Measurements from ENCODE around the gene KRTAP21-1.
"Not testable (repeated sequence)": the region's sequence is repeated elsewhere in the genome, so short reads cannot be mapped to it uniquely, and the experiment has no call there.

Gene KRTAP21-1

DNA sequence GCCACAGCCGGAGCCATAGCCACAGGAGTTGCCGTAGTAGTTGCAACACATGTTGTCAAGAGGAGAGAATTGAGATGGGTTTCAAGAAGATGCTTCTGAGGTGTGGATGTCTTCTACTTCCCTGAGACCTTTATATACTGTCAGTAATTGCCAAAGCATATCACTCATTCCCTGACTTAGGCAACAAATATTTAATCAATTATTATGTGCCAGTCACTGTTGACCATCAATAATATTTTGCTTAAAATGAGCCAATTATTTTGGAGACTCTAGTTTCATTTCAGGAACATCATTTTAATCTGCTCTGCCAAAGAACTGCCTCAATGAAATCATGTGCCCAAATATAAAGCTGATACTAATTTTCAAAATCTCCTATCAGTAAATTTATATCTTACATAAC is at the start of gene KRTAP21-1:
Gene KRTAP21-1, minus strand, starts transcription at position 101 of the 400 bp plus-strand sequence. Its CDS starts 50 bp downstream, at position 51.
- not testable (repeated sequence) for H3K27ac ChIP-seq, H3K4me3 ChIP-seq

GRCh38 chr21:30800605-30801004 is 45.4 kb upstream of the KRTAP21-1 start:
- H3K27ac ChIP-seq: no peak overlapping the region
- H3K4me3 ChIP-seq: no peak overlapping the region

DNA sequence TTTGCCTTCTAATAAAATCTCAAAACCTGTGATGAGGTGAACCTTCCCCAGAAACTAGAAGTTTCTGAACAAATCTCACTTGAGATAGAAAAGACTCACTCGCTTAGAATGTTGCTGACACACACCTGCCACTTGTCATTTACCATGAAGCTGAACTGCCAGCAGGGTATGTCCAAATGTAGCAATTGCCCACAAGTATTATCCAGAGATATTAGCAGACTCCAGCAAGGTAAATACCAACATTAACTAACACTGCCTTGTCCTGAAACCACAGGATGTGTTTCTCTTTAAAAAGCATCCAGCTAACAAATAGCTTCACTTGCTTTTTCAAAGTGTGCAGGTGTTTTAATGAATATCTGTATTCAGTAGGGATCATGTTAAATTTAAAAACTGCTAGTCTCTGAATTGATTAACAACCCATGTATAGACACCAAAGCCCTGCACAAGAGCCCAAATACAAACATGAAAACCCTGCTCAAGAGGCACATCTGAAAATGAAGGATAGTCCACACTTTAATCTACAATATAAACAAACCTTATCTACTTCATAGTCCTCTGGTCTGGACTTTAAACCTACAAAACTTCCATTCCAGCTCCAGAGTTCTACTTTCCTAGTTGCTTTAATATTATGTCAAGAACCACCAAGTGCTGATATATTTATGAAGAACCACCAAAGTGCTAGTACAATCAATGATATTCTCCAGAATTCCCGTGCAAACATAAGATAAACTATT is 38.5 kb upstream of the KRTAP21-1 start:
- Histone ChIP-seq H3K4me3 (no peak overlapping the region), H3K27ac (no peak overlapping the region)

- no peak overlapping the region for H3K4me3 ChIP-seq
- no peak overlapping the region for H3K27ac ChIP-seq
Measured at GRCh38 chr21:30779249-30779648, 24.0 kb upstream of the KRTAP21-1 start.

DNA sequence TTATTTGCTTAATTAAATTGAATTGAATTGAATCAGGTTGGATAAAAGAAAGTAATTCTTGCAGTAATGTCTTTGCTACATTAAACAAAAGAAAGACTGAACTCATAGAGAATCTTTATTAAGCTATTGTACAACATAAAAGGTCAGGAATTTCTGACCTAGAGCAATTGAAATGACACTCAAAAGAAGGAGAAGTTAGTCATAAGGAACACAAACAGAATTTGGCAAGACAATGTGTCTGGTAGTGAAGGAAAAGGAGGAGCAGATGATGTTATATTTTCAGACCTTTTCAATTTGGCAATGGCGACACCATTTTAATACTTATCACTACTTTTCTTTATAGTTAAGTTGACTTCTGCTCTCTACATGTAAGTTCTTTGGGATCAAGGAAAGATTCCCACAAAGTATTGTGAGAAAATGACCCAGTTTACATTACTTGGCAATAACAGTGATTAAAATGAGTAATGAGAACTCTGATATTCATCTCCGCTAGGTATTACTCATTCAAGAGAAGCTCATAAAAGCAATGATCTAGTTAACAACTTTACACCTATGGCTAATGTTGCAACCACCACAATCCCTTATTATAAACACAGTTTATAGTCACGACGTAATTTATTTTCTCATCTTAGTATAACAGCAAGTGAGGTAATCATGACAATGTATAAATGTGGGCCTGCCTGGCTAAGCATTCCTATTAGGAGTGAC is 14.7 kb upstream of the KRTAP21-1 start:
- no peak overlapping the region for H3K4me3 ChIP-seq
- no peak overlapping the region for H3K27ac ChIP-seq

- no peak overlapping the region for H3K27ac ChIP-seq
- no peak overlapping the region for H3K4me3 ChIP-seq
Measured at GRCh38 chr21:30760776-30761175, 5.5 kb upstream of the KRTAP21-1 start.

GRCh38 chr21:30758306-30758705 is 3.1 kb upstream of the KRTAP21-1 start:
- Histone ChIP-seq H3K4me3 (no peak overlapping the region), H3K27ac (no peak overlapping the region)

GRCh38 chr21:30747159-30747558 is 8.1 kb downstream of the KRTAP21-1 start, which contains the start of gene KRTAP21-2:
Gene KRTAP21-2 (minus strand): TSS chr21:30747259. CDS start chr21:30747202, 57 bp downstream.
- no peak within 1 kb of the TSS for H3K27ac ChIP-seq
- H3K4me3 ChIP-seq: no peak within 1 kb of the TSS

- Histone ChIP-seq H3K27ac (no peak overlapping the region), H3K4me3 (no peak overlapping the region)
Measured at GRCh38 chr21:30740462-30740861, 14.8 kb downstream of the KRTAP21-1 start.

- Histone ChIP-seq H3K27ac (no peak overlapping the region), H3K4me3 (no peak overlapping the region)
Measured at GRCh38 chr21:30733026-30733425, 22.2 kb downstream of the KRTAP21-1 start.

DNA sequence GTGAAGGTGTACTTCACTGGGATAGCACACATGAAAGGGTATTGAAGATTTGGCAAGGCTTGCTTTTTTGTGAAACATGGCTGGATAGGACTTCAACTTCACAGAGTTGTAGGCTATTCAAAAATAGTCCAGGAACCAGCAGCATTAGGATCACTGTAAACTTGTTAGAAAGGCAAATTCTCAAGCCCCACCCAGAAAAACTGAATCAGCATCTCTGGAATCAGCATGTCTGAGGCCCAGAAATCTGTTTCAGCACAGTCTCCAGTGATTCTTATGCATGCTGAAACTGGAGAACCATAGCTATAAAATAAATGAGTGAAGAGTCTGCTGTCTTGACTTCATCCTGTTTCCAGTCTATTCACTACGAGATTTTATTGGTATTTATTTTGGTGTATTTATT is 28.5 kb downstream of the KRTAP21-1 start:
- H3K27ac ChIP-seq: no peak overlapping the region
- H3K4me3 ChIP-seq: no peak overlapping the region

DNA sequence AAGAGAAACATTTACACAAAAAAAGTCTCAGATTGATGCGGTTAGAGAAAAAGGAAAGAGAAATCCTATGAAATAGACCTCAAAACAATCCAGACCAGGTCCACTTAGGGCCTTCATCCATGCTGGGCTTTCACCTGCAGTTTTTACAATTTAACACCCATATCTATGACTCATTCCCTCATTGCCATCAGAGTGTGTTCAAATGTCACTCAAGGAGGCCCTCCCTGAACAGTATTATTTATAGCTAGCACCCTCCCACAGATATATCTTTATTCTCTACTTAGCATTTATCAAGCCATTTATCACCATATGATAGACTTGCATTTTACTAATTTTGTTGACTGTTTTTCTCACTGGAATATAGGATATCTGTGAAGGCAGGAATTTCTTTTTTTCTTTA is 35.8 kb downstream of the KRTAP21-1 start:
- no peak overlapping the region for H3K4me3 ChIP-seq
- no peak overlapping the region for H3K27ac ChIP-seq

GRCh38 chr21:30718239-30718909 is 36.9 kb downstream of the KRTAP21-1 start, which contains the start of gene KRTAP21-3:
Gene KRTAP21-3 (minus strand): TSS chr21:30718777. CDS start chr21:30718759, 18 bp downstream.
- Histone ChIP-seq H3K27ac (no peak within 1 kb of the TSS), H3K4me3 (no peak within 1 kb of the TSS)

DNA sequence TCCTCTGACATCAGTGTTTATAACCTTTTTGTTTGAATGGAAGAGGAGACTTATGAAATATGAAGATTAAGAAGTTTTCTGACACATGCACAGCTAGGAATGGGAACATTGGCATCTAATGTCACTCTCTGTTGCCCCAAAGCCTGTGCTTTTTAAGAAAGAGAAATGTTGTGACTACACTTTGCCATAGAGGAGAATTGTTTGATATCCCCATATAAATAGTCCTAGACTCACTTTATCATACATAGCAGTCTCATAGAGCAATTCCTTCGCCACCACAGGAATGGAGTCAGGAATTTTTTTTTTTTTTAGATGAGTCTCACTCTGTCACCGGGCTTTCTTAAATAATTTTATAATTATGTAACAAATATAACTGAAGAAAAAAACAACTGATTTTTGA is 38.1 kb downstream of the KRTAP21-1 start:
- H3K4me3 ChIP-seq: no peak overlapping the region
- H3K27ac ChIP-seq: no peak overlapping the region

DNA sequence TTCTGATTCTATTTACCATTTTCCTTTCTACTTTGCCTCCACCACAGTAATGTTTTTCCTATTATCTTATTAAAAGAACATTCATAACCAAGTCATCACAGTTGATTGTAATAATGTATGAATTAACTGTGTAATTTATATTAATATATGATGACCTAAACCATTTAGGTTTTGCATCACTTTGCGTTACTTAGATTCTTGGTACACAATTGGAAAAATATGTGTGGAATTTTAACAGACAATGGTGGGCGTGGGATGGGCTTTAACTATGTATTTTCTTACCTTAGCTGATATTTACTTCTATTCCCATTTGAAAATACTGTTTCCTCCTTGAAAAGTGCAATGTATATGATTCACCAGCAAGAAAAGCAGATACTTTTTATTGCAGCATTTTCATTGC is 40.3 kb downstream of the KRTAP21-1 start:
- Histone ChIP-seq H3K27ac (no peak overlapping the region), H3K4me3 (no peak overlapping the region)

DNA sequence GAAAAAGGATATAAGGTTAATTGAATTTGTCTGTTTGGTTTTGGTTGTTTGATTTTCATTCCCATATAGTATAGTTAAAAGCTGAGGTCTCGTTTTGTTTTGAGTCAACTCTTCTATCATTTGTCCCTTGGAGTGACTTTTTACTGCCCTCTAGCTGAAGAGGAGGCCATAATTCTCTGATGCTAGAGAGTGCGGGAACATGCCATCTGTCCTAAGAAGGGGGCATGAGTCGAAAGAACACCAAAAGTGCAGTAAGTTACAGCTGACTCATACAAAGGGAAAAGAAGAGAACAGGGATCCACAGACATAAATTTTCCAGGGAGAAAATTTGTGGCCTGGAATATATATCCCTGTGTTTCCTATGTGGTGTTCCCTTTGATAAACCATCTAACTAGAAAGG is 40.8 kb downstream of the KRTAP21-1 start:
- no peak overlapping the region for H3K4me3 ChIP-seq
- no peak overlapping the region for H3K27ac ChIP-seq

GRCh38 chr21:30713766-30714165 is 41.5 kb downstream of the KRTAP21-1 start:
- Histone ChIP-seq H3K27ac (no peak overlapping the region), H3K4me3 (no peak overlapping the region)

DNA sequence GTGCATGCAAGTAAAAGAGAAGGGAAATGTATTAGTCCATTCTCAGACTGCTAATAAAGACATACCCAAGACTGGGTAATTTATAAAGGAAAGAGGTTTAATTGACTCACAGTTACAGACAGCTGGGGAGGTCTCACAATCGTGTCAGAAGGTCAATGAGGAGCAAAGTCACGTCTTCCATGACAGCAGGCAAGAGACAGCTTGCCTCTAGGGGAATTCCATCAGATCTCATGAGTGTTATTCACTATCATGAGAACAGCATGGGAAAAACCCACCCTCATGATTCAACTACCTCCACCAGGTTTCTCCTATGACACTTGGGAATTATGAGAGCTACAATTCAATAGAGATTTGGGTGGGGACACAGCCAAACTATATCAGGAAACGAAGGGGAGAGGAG is 44.7 kb downstream of the KRTAP21-1 start:
- no peak overlapping the region for H3K4me3 ChIP-seq
- no peak overlapping the region for H3K27ac ChIP-seq

DNA sequence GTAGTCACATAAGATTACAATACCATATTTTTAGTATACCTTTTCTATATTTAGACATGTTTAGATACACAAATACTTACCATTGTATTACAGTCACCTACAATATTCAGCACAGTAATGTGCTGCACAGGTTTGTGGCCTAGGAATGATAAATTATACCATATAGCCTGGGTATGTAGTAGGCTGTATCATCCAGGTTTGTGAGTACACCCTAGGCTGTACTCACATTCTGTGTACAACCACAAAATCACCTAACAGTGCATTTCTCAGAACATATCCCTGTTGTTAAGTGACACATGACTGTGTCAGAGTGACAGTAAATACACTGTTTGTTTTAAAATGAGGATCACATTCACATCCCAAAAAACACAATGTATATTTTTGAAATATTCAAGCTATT is 47.8 kb downstream of the KRTAP21-1 start:
- no peak overlapping the region for H3K4me3 ChIP-seq
- no peak overlapping the region for H3K27ac ChIP-seq

All from skin epidermis (tissue), 12 donors.